Ectodermal cell (in vitro differentiated cells): ENCODE measurements around the gene BPI.

ENCODE experiments used
- H3K27ac ChIP-seq: 2 replicates; pipeline ENCODE4 v1.7.0; 2013; ENCODE audit warnings: mild to moderate bottlenecking, low read depth, low read length; ENCODE audit not compliant: insufficient read depth, poor library complexity, severe bottlenecking
- H3K27me3 ChIP-seq: 2 replicates; pipeline ENCODE4 v1.7.0; 2013; ENCODE audit warnings: mild to moderate bottlenecking, low read length; ENCODE audit not compliant: insufficient read depth, control insufficient read depth, poor library complexity, severe bottlenecking
- H3K36me3 ChIP-seq: one replicate; pipeline ENCODE4 v1.7.0; 2013; ENCODE audit warnings: low read length; ENCODE audit not compliant: control insufficient read depth, insufficient read depth
- H3K4me1 ChIP-seq: one replicate; pipeline ENCODE4 v1.7.0; 2013; ENCODE audit warnings: low read length; ENCODE audit not compliant: control insufficient read depth, insufficient read depth
- H3K4me3 ChIP-seq: 2 replicates; pipeline ENCODE4 v1.7.0; 2013; ENCODE audit warnings: low read depth, low read length, control low read depth; ENCODE audit not compliant: insufficient read depth
- H3K9me3 ChIP-seq: 2 replicates; pipeline ENCODE4 v1.7.0; 2013; ENCODE audit warnings: mild to moderate bottlenecking, low read length, moderate library complexity; ENCODE audit not compliant: control insufficient read depth
- WGBS, 2 experiments: methylation state at CpG; one replicate each; pipeline ENCODE4 v1.1.7; 2013; ENCODE audit warnings: missing lambda C conversion rate in 2 of 2; 5-methylcytosine and 5-hydroxymethylcytosine counted together

BPI gene

GRCh38 chr20:38350879-38351775, 47.2 kb downstream of the BPI start:
- Histone ChIP-seq H3K36me3 (no peaks in the 10 kb centered on the region), H3K27me3 (no peaks in the 10 kb centered on the region), H3K4me3 (no peak overlapping the region), H3K27ac (no peak overlapping the region), H3K4me1 (no peaks in the 10 kb centered on the region), H3K9me3 (no peaks in the 10 kb centered on the region)
- WGBS, 2 experiments = 85 to 88% methylated on average over 15 of the region's 15 CpGs

- no peaks in the 10 kb centered on the region for H3K4me1 ChIP-seq
- H3K36me3 ChIP-seq = no peaks in the 10 kb centered on the region
- H3K27me3 ChIP-seq = no peaks in the 10 kb centered on the region
- no peak overlapping the region for H3K27ac ChIP-seq
- H3K4me3 ChIP-seq = no peak overlapping the region
- H3K9me3 ChIP-seq = no peaks in the 10 kb centered on the region
- WGBS, 2 experiments = 40 to 49% methylated on average over 7 of the region's 7 CpGs
These were observed 49.4 kb downstream of the BPI start for GRCh38 chr20:38353316-38353715.

- no peaks in the 10 kb centered on the region for H3K9me3 ChIP-seq
- H3K4me3 ChIP-seq = no peak overlapping the region
- H3K4me1 ChIP-seq = no peaks in the 10 kb centered on the region
- H3K36me3 ChIP-seq = no peaks in the 10 kb centered on the region
- WGBS, 2 experiments = 89 to 90% methylated on average over 10 of the region's 10 CpGs
- no peak overlapping the region for H3K27ac ChIP-seq
- no peaks in the 10 kb centered on the region for H3K27me3 ChIP-seq
These were observed 50.3 kb downstream of the BPI start for GRCh38 chr20:38354227-38354626.

- Histone ChIP-seq H3K36me3 (no peaks in the 10 kb centered on the region), H3K27ac (no peak overlapping the region), H3K9me3 (no peaks in the 10 kb centered on the region), H3K27me3 (no peaks in the 10 kb centered on the region), H3K4me3 (no peak overlapping the region), H3K4me1 (no peaks in the 10 kb centered on the region)
- 85 to 86% methylated on average over 16 to 17 of the region's 18 CpGs for WGBS, 2 experiments
These were observed 51.4 kb downstream of the BPI start for GRCh38 chr20:38355161-38356012.

GRCh38 chr20:38357653-38358207, 53.8 kb downstream of the BPI start:
- Histone ChIP-seq H3K9me3 (no peaks in the 10 kb centered on the region), H3K27ac (no peak overlapping the region), H3K27me3 (no peaks in the 10 kb centered on the region), H3K36me3 (no peaks in the 10 kb centered on the region), H3K4me3 (no peak overlapping the region), H3K4me1 (no peaks in the 10 kb centered on the region)
- WGBS, 2 experiments = 91 to 92% methylated on average over 7 of the region's 7 CpGs

GRCh38 chr20:38358556-38358955, 54.6 kb downstream of the BPI start:
- Histone ChIP-seq H3K36me3 (no peaks in the 10 kb centered on the region), H3K4me1 (no peaks in the 10 kb centered on the region), H3K27me3 (no peaks in the 10 kb centered on the region), H3K27ac (peak overlapping the region; percentile 16), H3K4me3 (no peak overlapping the region), H3K9me3 (no peaks in the 10 kb centered on the region)
- WGBS, 2 experiments = 91 to 94% methylated on average over 7 of the region's 7 CpGs

- Histone ChIP-seq H3K9me3 (no peaks in the 10 kb centered on the region), H3K4me1 (no peaks in the 10 kb centered on the region), H3K27ac (no peak overlapping the region), H3K4me3 (no peak overlapping the region), H3K36me3 (no peaks in the 10 kb centered on the region), H3K27me3 (no peaks in the 10 kb centered on the region)
- 91 to 95% methylated on average over 8 of the region's 8 CpGs for WGBS, 2 experiments
These were observed 59.2 kb downstream of the BPI start for GRCh38 chr20:38363004-38363747.

- WGBS, 2 experiments = 65 to 70% methylated on average over 2 of the region's 2 CpGs
- H3K27me3 ChIP-seq = no peaks in the 10 kb centered on the region
- no peaks in the 10 kb centered on the region for H3K4me1 ChIP-seq
- H3K36me3 ChIP-seq = no peaks in the 10 kb centered on the region
- no peaks in the 10 kb centered on the region for H3K9me3 ChIP-seq
- no peak overlapping the region for H3K27ac ChIP-seq
- no peak overlapping the region for H3K4me3 ChIP-seq
These were observed 65.4 kb downstream of the BPI start for GRCh38 chr20:38369389-38369788.

- Histone ChIP-seq H3K36me3 (no peaks in the 10 kb centered on the region), H3K4me3 (no peak overlapping the region)
- 97 to 98% methylated on average over 3 to 4 of the region's 5 CpGs for WGBS, 2 experiments
These were observed 68.8 kb downstream of the BPI start for GRCh38 chr20:38372806-38373205.

More at GRCh38 chr20:38372806-38373205, 68.8 kb downstream of the BPI start:
- H3K4me1 ChIP-seq = no peaks in the 10 kb centered on the region
- H3K27ac ChIP-seq = no peak overlapping the region
- no peaks in the 10 kb centered on the region for H3K9me3 ChIP-seq
- H3K27me3 ChIP-seq = no peaks in the 10 kb centered on the region
